BLaER1 treated with 17β-estradiol and CSF1 and Interleukin-3, amounts not matched to agents 10 nM and 100 nM (cell line): ENCODE data around the gene NFAM1.
A peak's percentile ranks its signal among the peaks of the same experiment; 100 is the strongest.

Experiments
- H3K27ac ChIP-seq, 11 experiments: shearing (Covaris generic); formaldehyde crosslinking; 2 replicates each; pipeline ENCODE4 v1.8.1; 2022
- H3K27me3 ChIP-seq, 11 experiments: shearing (Covaris generic); formaldehyde crosslinking; 2 replicates each; pipeline ENCODE4 v1.8.1; 2022
- H3K36me3 ChIP-seq, 11 experiments: shearing (Covaris generic); formaldehyde crosslinking; 2 replicates each; pipeline ENCODE4 v1.8.1; 2022
- H3K4me1 ChIP-seq, 10 experiments: shearing (Covaris generic); formaldehyde crosslinking; 2 replicates each; pipeline ENCODE4 v1.8.1; 2022
- H3K4me2 ChIP-seq, 11 experiments: shearing (Covaris generic); formaldehyde crosslinking; 2 replicates each; pipeline ENCODE4 v1.8.1; 2022
- H3K4me3 ChIP-seq, 10 experiments: shearing (Covaris generic); formaldehyde crosslinking; 2 replicates each; pipeline ENCODE4 v1.8.1; 2022
- H3K9ac ChIP-seq, 11 experiments: shearing (Covaris generic); formaldehyde crosslinking; 2 replicates each; pipeline ENCODE4 v1.8.1; 2022
- H3K9me3 ChIP-seq, 11 experiments: shearing (Covaris generic); formaldehyde crosslinking; replicated peaks in 1 of 11; 2 replicates each; pipeline ENCODE4 v1.8.1; 2022
- H4K20me1 ChIP-seq, 11 experiments: shearing (Covaris generic); formaldehyde crosslinking; 2 replicates each; pipeline ENCODE4 v1.8.1; 2022
- Cebpa-rat ChIP-seq, 11 experiments: shearing (Covaris generic); IDR thresholded peaks; 2 replicates each; pipeline ENCODE4 v1.8.1; 2022

Gene NFAM1

DNA sequence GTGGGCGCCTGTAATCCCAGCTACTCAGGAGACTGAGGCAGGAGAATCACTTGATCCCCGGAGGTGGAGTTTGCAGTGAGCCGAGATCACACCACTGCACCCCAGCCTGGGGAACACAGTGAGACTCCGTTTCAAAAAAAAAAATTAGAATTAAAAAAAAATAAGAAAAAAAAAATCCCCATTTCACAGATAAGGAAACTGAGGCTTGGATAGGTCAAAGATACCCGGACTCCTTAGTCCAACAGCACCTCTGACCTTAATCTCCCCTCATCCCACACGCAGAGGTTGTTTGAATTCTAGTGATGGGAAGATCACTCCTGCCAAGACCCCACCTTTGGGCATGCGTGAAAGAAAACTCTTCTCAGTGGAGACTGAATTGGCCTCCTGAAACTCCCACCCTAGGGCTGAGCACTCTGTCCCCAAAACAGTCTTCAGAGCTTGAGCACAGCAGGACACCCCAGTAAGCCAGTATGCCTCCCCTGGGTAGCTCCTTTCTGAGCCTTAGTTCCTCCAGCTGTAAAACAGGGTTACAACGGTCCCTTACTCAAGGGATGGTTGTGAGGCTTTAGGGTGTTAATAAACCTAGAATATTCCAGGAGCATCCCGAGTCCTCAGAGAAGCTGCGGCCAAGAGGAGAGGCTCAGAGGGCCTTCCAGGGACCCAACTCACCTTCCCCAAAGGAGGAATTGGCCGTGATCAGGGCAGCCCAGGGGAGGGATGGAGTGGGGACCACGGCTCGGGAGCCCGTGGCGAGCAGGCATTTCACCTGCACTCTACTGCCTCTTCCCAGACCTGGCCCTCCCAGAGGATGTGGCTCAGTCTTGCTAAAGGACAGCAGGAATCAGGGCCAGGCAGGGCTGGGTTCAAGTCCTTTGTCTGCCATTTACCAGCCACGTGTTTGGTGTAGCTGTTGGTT lies 73.3 kb downstream of the NFAM1 start:
- Histone ChIP-seq H3K4me2 (peak overlapping the region in 7 of 11 experiments; percentile 30 to 69 (median 40); a peak in 13 of 22 replicates), H3K4me1 (peaks cover 4 to 60% (median 49%) of the 10 kb centered on the region in 10 experiments), H3K36me3 (no peaks in the 10 kb centered on the region), H4K20me1 (peaks cover 0 to 26% (median 3%) of the 10 kb centered on the region in 11 experiments; a peak in 7 of 22 replicates), H3K9me3 (peaks cover 0 to 7% (median 0%) of the 10 kb centered on the region in 11 experiments; a peak in 1 of 22 replicates), H3K27me3 (peaks cover 9 to 53% (median 31%) of the 10 kb centered on the region in 11 experiments), H3K9ac (no peak overlapping the region), H3K27ac (no peak overlapping the region), H3K4me3 (no peak overlapping the region)
- no peak for TF ChIP-seq Cebpa-rat (IDR thresholded peaks at IDR 0.05)

DNA sequence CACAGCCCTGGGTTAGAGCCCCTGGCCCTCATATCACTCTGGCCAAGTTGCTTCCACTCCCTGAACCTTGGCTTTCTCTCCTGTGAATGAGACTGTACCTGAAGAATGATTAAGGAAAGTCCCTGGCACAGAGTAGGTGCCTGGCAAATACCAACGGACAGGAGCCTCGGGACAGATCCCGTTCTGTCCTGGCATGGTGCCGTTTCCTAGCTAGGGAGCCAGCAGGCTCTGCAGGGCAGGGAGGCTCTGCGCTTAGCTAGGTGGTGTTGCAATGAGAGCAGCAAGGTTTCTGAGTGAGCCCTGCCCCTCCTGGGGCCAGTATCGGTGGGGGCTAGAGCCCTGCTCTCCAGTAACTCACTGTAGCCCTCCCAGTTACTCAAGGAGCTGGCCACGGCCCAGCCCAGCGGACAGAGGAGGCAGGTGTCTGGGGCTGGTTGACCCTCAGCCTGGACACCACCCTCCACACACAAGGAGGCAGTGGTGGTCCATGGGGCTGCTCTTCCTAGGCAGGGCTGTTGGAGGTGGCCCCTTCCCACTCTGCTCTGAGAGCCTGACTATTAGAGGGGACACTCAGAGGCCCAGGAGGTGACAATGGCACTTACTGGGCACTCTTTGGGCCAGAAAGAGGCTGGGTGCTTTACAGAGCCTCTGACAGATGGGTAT lies 74.4 kb downstream of the NFAM1 start:
- peaks cover 0 to 7% (median 0%) of the 10 kb centered on the region in 11 experiments; a peak in 1 of 22 replicates for H3K9me3 ChIP-seq
- H3K27ac ChIP-seq: peak overlapping the region in 2 of 11 experiments; percentile 23 to 24; a peak in 3 of 22 replicates
- no peaks in the 10 kb centered on the region for H3K36me3 ChIP-seq
- 0 out of 22 replicates have a peak overlapping the region, but pooled peaks of 1 of the 11 experiments have one; percentile 9 for H3K9ac ChIP-seq
- peaks cover 9 to 65% (median 54%) of the 10 kb centered on the region in 10 experiments for H3K4me1 ChIP-seq
- peaks cover 0 to 29% (median 3%) of the 10 kb centered on the region in 11 experiments; a peak in 7 of 22 replicates for H4K20me1 ChIP-seq
- H3K27me3 ChIP-seq: peaks cover 0 to 42% (median 20%) of the 10 kb centered on the region in 11 experiments; a peak in 19 of 22 replicates
- peak overlapping the region in 9 of 11 experiments; percentile 12 to 87 (median 69); a peak in 17 of 22 replicates for H3K4me2 ChIP-seq
- TF ChIP-seq Cebpa-rat (IDR thresholded peaks at IDR 0.05): no peak; a peak in 1 of 22 replicates
- no peak overlapping the region for H3K4me3 ChIP-seq

DNA sequence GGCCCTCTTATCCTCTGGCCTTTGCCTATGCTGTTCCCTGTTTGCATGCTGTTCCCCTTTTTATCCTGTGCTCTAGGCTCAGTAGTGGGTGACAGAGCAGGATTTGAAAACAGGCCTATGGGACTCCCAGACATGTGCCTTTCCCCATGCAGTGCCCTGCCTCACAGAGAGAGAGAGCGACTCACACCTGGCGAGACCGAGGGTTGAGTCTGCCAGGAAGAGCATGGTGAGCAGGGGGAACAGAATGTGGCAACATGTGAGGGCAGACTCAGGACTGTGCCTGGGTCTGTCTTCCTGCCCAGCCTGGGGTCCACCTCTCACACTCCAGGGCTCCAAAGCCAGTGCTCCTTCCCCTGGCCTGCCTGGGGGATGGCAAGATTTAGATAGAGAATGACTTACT lies 75.0 kb downstream of the NFAM1 start:
- Histone ChIP-seq H3K4me2 (peak overlapping the region in 9 of 11 experiments; percentile 47 to 87 (median 69); a peak in 18 of 22 replicates), H3K27me3 (peaks cover 0 to 36% (median 15%) of the 10 kb centered on the region in 11 experiments; a peak in 13 of 22 replicates), H4K20me1 (peaks cover 0 to 29% (median 3%) of the 10 kb centered on the region in 11 experiments; a peak in 7 of 22 replicates), H3K36me3 (no peaks in the 10 kb centered on the region), H3K9ac (no peak overlapping the region), H3K4me1 (peaks cover 9 to 65% (median 54%) of the 10 kb centered on the region in 10 experiments), H3K4me3 (no peak overlapping the region), H3K27ac (peak overlapping the region in 2 of 11 experiments; percentile 23 to 24; a peak in 3 of 22 replicates), H3K9me3 (peaks cover 0 to 7% (median 0%) of the 10 kb centered on the region in 11 experiments; a peak in 1 of 22 replicates)
- no peak for TF ChIP-seq Cebpa-rat (IDR thresholded peaks at IDR 0.05)

DNA sequence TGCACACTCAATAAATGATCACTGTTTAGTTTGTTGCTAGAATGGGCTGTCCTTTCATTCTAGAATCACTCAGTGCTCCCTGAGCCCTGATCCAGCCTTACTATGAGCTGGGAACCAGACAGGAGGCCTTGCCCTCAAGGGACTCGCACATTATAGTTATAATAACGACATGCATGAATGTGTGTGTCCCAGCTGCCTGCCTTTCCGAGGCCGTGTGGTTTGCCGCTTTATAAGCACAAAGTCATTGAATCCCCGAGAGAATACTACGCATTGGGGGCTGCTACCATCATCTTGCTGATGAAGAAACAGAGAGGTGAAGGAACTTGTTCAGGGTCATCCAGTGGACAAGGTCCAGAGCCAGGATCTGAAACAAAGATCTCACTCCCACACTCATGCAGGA lies 75.7 kb downstream of the NFAM1 start:
- H3K27ac ChIP-seq: peak overlapping the region in 3 of 11 experiments; percentile 23 to 36 (median 25); a peak in 3 of 22 replicates
- peaks cover 9 to 65% (median 54%) of the 10 kb centered on the region in 10 experiments for H3K4me1 ChIP-seq
- peaks cover 0 to 29% (median 3%) of the 10 kb centered on the region in 11 experiments; a peak in 7 of 22 replicates for H4K20me1 ChIP-seq
- TF ChIP-seq Cebpa-rat (IDR thresholded peaks at IDR 0.05): peak in 1 of 11 experiments; percentile 24; a peak in 1 of 22 replicates
- no peak overlapping the region for H3K4me3 ChIP-seq
- H3K9me3 ChIP-seq: peaks cover 0 to 7% (median 0%) of the 10 kb centered on the region in 11 experiments; a peak in 1 of 22 replicates
- H3K4me2 ChIP-seq: peak overlapping the region in 10 of 11 experiments; percentile 27 to 87 (median 68); a peak in 19 of 22 replicates
- H3K27me3 ChIP-seq: peaks cover 0 to 31% (median 10%) of the 10 kb centered on the region in 11 experiments; a peak in 13 of 22 replicates
- H3K36me3 ChIP-seq: no peaks in the 10 kb centered on the region
- no peak overlapping the region for H3K9ac ChIP-seq

DNA sequence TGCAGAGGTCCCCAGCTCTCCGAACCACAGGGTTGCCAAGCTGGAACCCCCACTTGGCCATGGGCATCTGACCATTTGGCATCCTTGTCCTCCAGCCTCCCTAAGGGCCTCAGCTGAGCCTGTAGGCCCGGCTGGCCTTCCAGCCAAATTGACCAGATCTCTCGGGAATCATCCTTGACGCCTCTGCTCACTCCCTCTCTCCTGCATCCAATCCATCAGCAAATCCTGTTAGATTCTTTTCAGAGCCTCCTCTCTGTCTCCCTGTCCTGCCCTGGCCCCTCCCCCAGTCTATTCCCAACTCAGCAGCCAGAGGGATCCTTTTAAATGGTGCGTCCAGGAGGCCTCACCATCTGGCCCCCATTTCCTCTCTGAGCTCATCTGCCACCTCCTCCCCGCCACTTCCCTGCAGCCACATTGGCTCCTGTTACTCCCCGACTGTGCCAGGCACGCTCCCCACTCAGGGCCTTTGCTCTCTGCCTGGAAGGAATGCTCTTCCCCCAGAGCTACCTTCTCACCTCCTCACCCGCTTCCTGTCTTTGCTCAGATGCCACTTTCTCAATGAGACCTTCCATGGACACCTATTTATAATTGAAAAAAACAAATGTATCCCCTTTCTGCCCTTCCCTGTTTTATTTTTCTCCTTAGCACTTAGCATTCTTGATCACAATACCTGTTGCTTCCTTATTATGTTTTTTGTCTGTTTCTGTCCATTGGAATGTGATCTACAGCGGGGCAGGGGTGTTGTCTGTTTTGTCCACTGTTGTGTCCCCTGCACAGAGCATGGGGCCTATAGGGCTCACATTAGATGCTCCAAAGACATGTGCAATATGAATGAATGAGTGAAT lies 78.1 kb downstream of the NFAM1 start:
- H3K9ac ChIP-seq: no peak overlapping the region
- H3K27ac ChIP-seq: no peak overlapping the region
- H3K4me1 ChIP-seq: peaks cover 9 to 56% (median 47%) of the 10 kb centered on the region in 10 experiments
- no peaks in the 10 kb centered on the region for H3K36me3 ChIP-seq
- TF ChIP-seq Cebpa-rat (IDR thresholded peaks at IDR 0.05): no peak
- H3K4me3 ChIP-seq: no peak overlapping the region
- H4K20me1 ChIP-seq: peaks cover 0 to 20% (median 1%) of the 10 kb centered on the region in 11 experiments; a peak in 5 of 22 replicates
- H3K27me3 ChIP-seq: peaks cover 0 to 31% (median 10%) of the 10 kb centered on the region in 11 experiments; a peak in 12 of 22 replicates
- H3K9me3 ChIP-seq: peaks cover 0 to 10% (median 0%) of the 10 kb centered on the region in 11 experiments; a peak in 1 of 22 replicates
- peak overlapping the region; percentile 38 to 87 (median 67) for H3K4me2 ChIP-seq

DNA sequence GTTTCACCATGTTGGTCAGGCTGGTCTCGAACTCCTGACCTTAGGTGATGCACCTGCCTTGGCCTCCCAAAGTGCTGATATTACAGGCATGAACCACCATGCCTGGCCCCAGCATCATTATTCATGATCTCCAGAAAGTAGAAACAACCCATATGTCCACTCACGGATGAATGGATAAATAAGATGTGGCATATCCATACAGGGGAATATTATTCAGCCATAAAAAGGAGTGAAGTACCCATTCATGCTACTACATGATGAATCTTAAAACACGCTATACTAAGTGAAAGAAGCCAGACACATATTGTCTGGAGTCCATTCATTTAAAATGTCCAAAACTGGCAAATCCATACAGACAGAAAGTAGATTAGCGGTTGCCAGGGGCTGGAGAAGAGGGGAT lies 81.8 kb downstream of the NFAM1 start:
- Histone ChIP-seq H3K4me1 (peaks cover 7 to 40% (median 31%) of the 10 kb centered on the region in 10 experiments), H3K27ac (no peak overlapping the region), H3K9ac (no peak overlapping the region), H4K20me1 (peaks cover 0 to 15% (median 0%) of the 10 kb centered on the region in 11 experiments; a peak in 2 of 22 replicates), H3K27me3 (peaks cover 0 to 14% (median 0%) of the 10 kb centered on the region in 11 experiments; a peak in 1 of 22 replicates), H3K36me3 (no peaks in the 10 kb centered on the region), H3K4me3 (no peak overlapping the region), H3K9me3 (0 out of 22 replicates have a peak, but pooled peaks cover 0 to 5% (median 0%) of the 10 kb centered on the region in 11 experiments), H3K4me2 (no peak overlapping the region)
- TF ChIP-seq Cebpa-rat (IDR thresholded peaks at IDR 0.05): no peak

DNA sequence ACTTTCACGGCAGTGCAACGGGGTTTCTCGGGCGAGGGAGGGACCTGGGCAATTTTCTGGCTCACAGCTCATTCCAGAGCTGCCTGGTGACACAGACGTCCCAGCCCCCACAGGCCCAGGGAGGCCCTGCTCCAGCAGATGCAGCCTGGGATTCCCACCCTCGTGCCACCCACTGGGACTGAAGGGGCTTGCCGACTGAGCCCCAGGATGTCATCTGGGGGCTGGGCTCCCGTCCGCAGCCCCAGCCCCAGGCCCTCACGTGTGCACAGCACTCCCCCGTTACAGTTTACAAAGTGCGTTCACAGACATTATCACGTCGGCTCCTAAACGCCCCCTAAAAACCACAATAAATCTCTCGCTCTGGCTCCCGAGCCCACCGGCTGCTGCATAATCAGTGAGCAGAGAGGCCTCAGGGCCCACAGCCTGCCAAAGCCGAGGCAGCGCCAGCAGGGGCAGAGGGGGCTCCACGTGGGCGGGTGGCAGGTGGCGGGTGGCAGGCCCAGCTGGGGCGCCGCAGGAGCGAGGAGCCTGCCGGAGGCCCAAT lies 84.8 kb downstream of the NFAM1 start:
- H3K4me2 ChIP-seq: peak overlapping the region in 9 of 11 experiments; percentile 22 to 74 (median 54); a peak in 16 of 22 replicates
- H3K4me1 ChIP-seq: peaks cover 0 to 39% (median 22%) of the 10 kb centered on the region in 10 experiments; a peak in 13 of 20 replicates
- H3K9ac ChIP-seq: peak overlapping the region in 3 of 11 experiments; percentile 13 to 47 (median 13); a peak in 3 of 22 replicates
- no peak for TF ChIP-seq Cebpa-rat (IDR thresholded peaks at IDR 0.05)
- H3K36me3 ChIP-seq: no peaks in the 10 kb centered on the region
- H3K27me3 ChIP-seq: peaks cover 0 to 34% (median 0%) of the 10 kb centered on the region in 11 experiments; a peak in 8 of 22 replicates
- H3K4me3 ChIP-seq: no peak overlapping the region
- no peak overlapping the region for H3K27ac ChIP-seq
- H3K9me3 ChIP-seq: 0 out of 22 replicates have a peak, but pooled peaks cover 0 to 5% (median 0%) of the 10 kb centered on the region in 11 experiments
- H4K20me1 ChIP-seq: peaks cover 0 to 23% (median 0%) of the 10 kb centered on the region in 11 experiments; a peak in 3 of 22 replicates
